SK-N-SH (cell line): ENCODE data around the gene P2RY12.

Experiments used
- NFIC ChIP-seq: IDR thresholded peaks from 2 replicates; pipeline ENCODE4 v1.4.0; 2012; ENCODE audit warnings: borderline replicate concordance
- TF ChIP-seq, protein P1 (sequence below): fragments of 200-600 bp; sonication (generic); IDR thresholded peaks from 2 replicates; pipeline ENCODE4 v1.6.1; 2017; ENCODE audit warnings: antibody characterized with exemption, mild to moderate bottlenecking, moderate library complexity

DNA sequence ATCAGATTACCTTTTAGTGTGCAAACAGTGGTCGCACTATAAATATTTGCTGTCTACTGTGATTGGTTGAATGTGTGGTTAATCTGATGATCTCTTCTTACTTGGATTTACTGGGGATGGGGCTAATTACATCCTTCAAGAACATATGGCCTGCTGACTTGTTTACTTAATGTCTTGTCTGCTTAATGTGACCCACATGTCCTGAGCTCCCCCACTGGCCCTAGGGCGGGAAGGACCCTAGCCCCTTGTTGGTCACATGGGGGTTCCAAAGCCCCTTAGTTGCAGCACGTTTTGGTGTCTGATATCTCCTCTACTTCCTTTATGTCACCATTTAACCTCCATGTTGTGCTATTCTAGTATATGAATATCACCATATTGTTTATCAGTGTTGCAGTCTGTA is 17.8 kb upstream of the P2RY12 start:
- TF ChIP-seq, protein P1, sequence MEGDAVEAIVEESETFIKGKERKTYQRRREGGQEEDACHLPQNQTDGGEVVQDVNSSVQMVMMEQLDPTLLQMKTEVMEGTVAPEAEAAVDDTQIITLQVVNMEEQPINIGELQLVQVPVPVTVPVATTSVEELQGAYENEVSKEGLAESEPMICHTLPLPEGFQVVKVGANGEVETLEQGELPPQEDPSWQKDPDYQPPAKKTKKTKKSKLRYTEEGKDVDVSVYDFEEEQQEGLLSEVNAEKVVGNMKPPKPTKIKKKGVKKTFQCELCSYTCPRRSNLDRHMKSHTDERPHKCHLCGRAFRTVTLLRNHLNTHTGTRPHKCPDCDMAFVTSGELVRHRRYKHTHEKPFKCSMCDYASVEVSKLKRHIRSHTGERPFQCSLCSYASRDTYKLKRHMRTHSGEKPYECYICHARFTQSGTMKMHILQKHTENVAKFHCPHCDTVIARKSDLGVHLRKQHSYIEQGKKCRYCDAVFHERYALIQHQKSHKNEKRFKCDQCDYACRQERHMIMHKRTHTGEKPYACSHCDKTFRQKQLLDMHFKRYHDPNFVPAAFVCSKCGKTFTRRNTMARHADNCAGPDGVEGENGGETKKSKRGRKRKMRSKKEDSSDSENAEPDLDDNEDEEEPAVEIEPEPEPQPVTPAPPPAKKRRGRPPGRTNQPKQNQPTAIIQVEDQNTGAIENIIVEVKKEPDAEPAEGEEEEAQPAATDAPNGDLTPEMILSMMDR = no peak
- no peak for TF ChIP-seq NFIC
